Activated CD8-positive, alpha-beta memory T cell treated with anti-CD3 and anti-CD28 coated beads for 24 hours (primary cell): Measurements from ENCODE around the gene SHMT1.

Experiments
- DNase-seq: peaks from one replicate; pipeline ENCODE4 v3.0.0-alpha.2; 2020

The SHMT1 gene

DNA sequence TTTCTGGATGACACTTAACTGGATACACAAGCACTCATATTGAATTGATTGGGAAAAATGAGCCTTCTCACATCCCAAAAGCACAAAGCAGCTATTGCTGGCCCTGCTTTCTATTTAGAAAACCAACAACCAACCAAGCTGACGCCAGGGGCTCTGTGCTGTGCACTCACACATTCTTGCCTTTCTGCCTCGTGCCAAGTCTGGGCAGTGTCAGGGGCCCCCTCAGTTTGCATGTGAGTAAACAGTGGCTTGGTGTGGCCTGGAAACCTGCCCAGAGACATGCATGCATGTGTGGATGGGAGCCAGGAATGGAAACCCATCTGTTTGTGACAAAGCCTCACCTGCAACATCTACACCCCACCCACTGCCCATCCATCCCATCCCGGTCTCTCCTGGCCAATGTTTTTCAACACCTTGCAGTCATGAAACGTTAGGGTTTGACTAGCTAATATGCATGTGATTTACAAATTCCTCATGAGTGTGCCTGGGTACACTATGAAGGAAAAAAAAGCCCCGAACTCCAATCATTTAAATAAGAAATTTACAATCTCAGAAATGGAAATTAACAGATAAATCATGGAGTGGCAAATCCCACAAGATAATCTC, 82.5 kb downstream of the SHMT1 start:
- DNase-seq: no peak

DNA sequence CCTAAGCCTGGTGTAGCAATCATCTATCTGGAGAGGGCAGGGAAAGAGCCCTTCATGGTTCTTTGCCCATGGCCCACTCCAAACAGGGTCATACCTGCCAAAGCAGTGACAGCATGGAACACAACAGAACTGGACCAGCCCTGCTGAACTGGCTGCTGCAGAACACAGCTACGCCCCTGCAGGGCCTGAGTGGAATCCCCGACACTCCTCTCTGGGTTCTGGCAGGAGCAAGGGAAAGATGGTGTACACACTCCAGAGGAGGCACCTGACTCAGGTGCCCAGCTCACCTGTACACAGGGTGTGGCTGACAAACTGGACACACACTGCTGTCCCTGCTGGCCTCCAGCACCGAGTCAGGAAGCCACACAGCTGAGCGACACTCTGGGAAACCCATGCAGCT, 83.1 kb downstream of the SHMT1 start:
- no peak for DNase-seq

DNA sequence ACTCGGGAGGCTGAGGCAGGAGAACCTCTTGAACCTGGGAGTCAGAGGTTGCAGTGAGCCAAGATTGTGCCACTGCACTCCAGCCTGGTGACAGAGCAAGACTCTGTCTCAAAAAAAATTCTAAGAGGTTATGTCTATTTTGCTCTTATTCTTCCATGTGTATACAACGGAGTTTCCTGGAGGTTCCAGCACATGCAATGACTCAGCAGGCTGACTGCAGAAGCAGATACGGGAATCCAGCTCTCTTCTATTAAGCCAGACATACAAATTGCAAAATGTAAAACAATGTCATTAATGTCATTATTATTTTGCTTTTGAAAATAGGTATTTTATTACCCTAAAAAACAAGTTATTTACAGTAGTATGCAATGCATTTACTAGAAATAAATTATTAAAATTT, 84.5 kb downstream of the SHMT1 start:
- DNase-seq: no peak
